Ishikawa (cell line): ENCODE results near the gene GDPD5.

Experiments used
- CEBPB ChIP-seq: IDR thresholded peaks from 2 replicates; pipeline ENCODE4 v1.6.1; 2012
- CREB1 ChIP-seq: IDR thresholded peaks from 2 replicates; pipeline ENCODE4 v1.6.1; 2012; ENCODE audit warnings: low read depth
- EP300 ChIP-seq: IDR thresholded peaks from 2 replicates; pipeline ENCODE4 v1.6.1; 2012; ENCODE audit warnings: borderline replicate concordance
- FOXM1 ChIP-seq: IDR thresholded peaks from 2 replicates; pipeline ENCODE4 v1.6.1; 2012; ENCODE audit warnings: low read depth, borderline replicate concordance
- MAX ChIP-seq: IDR thresholded peaks from 2 replicates; pipeline ENCODE4 v1.6.1; 2012
- RAD21 ChIP-seq: IDR thresholded peaks from 2 replicates; pipeline ENCODE4 v1.6.1; 2012; ENCODE audit warnings: low read depth
- REST ChIP-seq: IDR thresholded peaks from 2 replicates; pipeline ENCODE4 v1.6.1; 2012; ENCODE audit warnings: low read depth, mild to moderate bottlenecking
- TAF1 ChIP-seq: IDR thresholded peaks from 2 replicates; pipeline ENCODE4 v1.6.1; 2012; ENCODE audit warnings: low read depth, mild to moderate bottlenecking
- TCF12 ChIP-seq: IDR thresholded peaks from 2 replicates; pipeline ENCODE4 v1.6.1; 2012; ENCODE audit warnings: low read depth
- TEAD4 ChIP-seq: IDR thresholded peaks from 2 replicates; pipeline ENCODE4 v1.6.1; 2012
- USF1 ChIP-seq: IDR thresholded peaks from 2 replicates; pipeline ENCODE4 v1.6.1; 2012
- YY1 ChIP-seq: IDR thresholded peaks from 2 replicates; pipeline ENCODE4 v1.6.1; 2012; ENCODE audit warnings: low read depth
- ZBTB7A ChIP-seq: IDR thresholded peaks from 2 replicates; pipeline ENCODE4 v1.6.1; 2012; ENCODE audit warnings: low read depth

GRCh38 chr11:75421035-75421602 is 104.6 kb downstream of the GDPD5 start:
- no peak for TF ChIP-seq CREB1
- TF ChIP-seq FOXM1 = no peak
- TF ChIP-seq RAD21 = no peak
- no peak for TF ChIP-seq TEAD4
- TF ChIP-seq MAX = no peak
- no peak for TF ChIP-seq CEBPB
- no peak for TF ChIP-seq YY1
- no peak for TF ChIP-seq REST
- no peak for TF ChIP-seq TCF12
- no peak for TF ChIP-seq USF1
- TF ChIP-seq EP300 = no peak
- TF ChIP-seq TAF1 = no peak
- TF ChIP-seq ZBTB7A = no peak
